Progenitor cell of endocrine pancreas (in vitro differentiated cells): Measurements from ENCODE around the gene SLC41A3. TPM values are rescaled to one million over a fixed set of nuclear protein-coding genes. Genes with fewer than 3 reads are reported as not detected.
A peak's percentile ranks its signal among the peaks of the same experiment; 100 is the strongest.

Experiments
- DNase-seq: peaks from one replicate; pipeline ENCODE4 v3.0.0; 2021; ENCODE audit warnings: low spot score; ENCODE audit not compliant: unreplicated experiment
- H3K27ac Mint-ChIP-seq: 2 replicates; pipeline ENCODE4 v1.8.0; 2021; ENCODE audit warnings: mild to moderate bottlenecking, moderate library complexity, mixed read lengths
- H3K27me3 Mint-ChIP-seq: 2 replicates; pipeline ENCODE4 v1.8.0; 2021; ENCODE audit warnings: mixed read lengths
- H3K36me3 Mint-ChIP-seq: 2 replicates; pipeline ENCODE4 v1.8.0; 2022; ENCODE audit warnings: mixed read lengths; ENCODE audit not compliant: insufficient read depth
- H3K4me1 Mint-ChIP-seq: 2 replicates; pipeline ENCODE4 v1.8.0; 2021; ENCODE audit warnings: low read depth, mixed read lengths
- H3K4me3 Mint-ChIP-seq: 2 replicates; pipeline ENCODE4 v1.8.0; 2021; ENCODE audit warnings: low read depth, mild to moderate bottlenecking, moderate library complexity, mixed read lengths
- H3K9me3 Mint-ChIP-seq: 2 replicates; pipeline ENCODE4 v1.8.0; 2021; ENCODE audit warnings: low read depth, mixed read lengths
- CTCF ChIP-seq: fragments of 200-600 bp; sonication (generic); IDR thresholded peaks from one replicate; pipeline ENCODE4 v1.5.0; 2021; ENCODE audit warnings: antibody characterized with exemption, mild to moderate bottlenecking; ENCODE audit not compliant: unreplicated experiment
- long read RNA-seq: library from polyadenylated mRNA; unstranded; transcript quantifications from one replicate; pipeline ENCODE4 v2.0.0, GENCODE V29; 2020
- total RNA-seq: library from RNA; stranded (reverse); gene quantifications from 2 replicates; pipeline ENCODE4 v1.2.1, GENCODE V29; 2021

Gene SLC41A3
- total RNA-seq = 51.1 and 62.4 TPM in 2 replicates
- long read RNA-seq, transcript SLC41A3-203 (11 exons, 2,169 nt) = major isoform, 119 of 177 reads
- long read RNA-seq, transcript SLC41A3-201 (12 exons, 1,797 nt) = minor isoform, 9 of 177 reads
- long read RNA-seq, partial matches to known transcripts = 38 of 177 reads
- long read RNA-seq, other reads (novel, unspliced or antisense) = 8 of 177 reads

GRCh38 chr3:126083913-126084767 is at the start of gene SLC41A3:
Gene SLC41A3, minus strand, starts transcription at chr3:126084124. Its CDS starts 15,905 bp downstream, at chr3:126068219.
- peak; percentile 77 for DNase-seq
- H3K4me3 Mint-ChIP-seq = peak within 1 kb of the TSS; percentile 84
- peak within 1 kb of the TSS; percentile 94 for H3K27ac Mint-ChIP-seq
- peaks cover 3% of the 10 kb centered on the region for H3K36me3 Mint-ChIP-seq
- H3K4me1 Mint-ChIP-seq = peaks cover 7% of the 10 kb centered on the region
- peak; percentile 60 for TF ChIP-seq CTCF
- peaks cover 3% of the 10 kb centered on the region for H3K9me3 Mint-ChIP-seq
- H3K27me3 Mint-ChIP-seq = no peaks in the 10 kb centered on the region

- Mint-ChIP-seq H3K4me1 (no peaks in the 10 kb centered on the region), H3K36me3 (no peaks in the 10 kb centered on the region), H3K4me3 (no peak overlapping the region), H3K27ac (no peak overlapping the region), H3K9me3 (no peaks in the 10 kb centered on the region), H3K27me3 (peaks cover 23% of the 10 kb centered on the region)
- no peak for TF ChIP-seq CTCF
- DNase-seq = no peak
Measured at GRCh38 chr3:126133606-126134005, 49.7 kb upstream of the SLC41A3 start.

GRCh38 chr3:126132751-126133511 is 49.0 kb upstream of the SLC41A3 start:
- TF ChIP-seq CTCF = peak; percentile 57
- H3K27me3 Mint-ChIP-seq = peaks cover 23% of the 10 kb centered on the region
- DNase-seq = no peak
- H3K4me3 Mint-ChIP-seq = no peak overlapping the region
- no peaks in the 10 kb centered on the region for H3K9me3 Mint-ChIP-seq
- no peaks in the 10 kb centered on the region for H3K4me1 Mint-ChIP-seq
- no peak overlapping the region for H3K27ac Mint-ChIP-seq
- no peaks in the 10 kb centered on the region for H3K36me3 Mint-ChIP-seq

GRCh38 chr3:126131881-126132750 is 48.2 kb upstream of the SLC41A3 start:
- Mint-ChIP-seq H3K9me3 (no peaks in the 10 kb centered on the region), H3K36me3 (no peaks in the 10 kb centered on the region), H3K27ac (no peak overlapping the region), H3K4me3 (no peak overlapping the region), H3K4me1 (no peaks in the 10 kb centered on the region), H3K27me3 (peaks cover 23% of the 10 kb centered on the region)
- DNase-seq = no peak
- no peak for TF ChIP-seq CTCF
